Ureter (tissue), 1 donor: Measurements from ENCODE around the gene GAST. TPM values are rescaled to one million over a fixed set of nuclear protein-coding genes. Genes with fewer than 3 reads are reported as not detected.

ENCODE experiments used
- DNase-seq: peaks from one replicate; pipeline ENCODE4 v3.0.0-alpha.2; 2020; ENCODE audit warnings: low spot score
- total RNA-seq: library from RNA; stranded (reverse); gene quantifications from one replicate; pipeline ENCODE4 v1.2.4, GENCODE V29; 2023
- donor health status: DM: yes; HTN: yes; CAD: no.

Gene GAST
- total RNA-seq, 1 donor from 2014 or later = not detected

DNA sequence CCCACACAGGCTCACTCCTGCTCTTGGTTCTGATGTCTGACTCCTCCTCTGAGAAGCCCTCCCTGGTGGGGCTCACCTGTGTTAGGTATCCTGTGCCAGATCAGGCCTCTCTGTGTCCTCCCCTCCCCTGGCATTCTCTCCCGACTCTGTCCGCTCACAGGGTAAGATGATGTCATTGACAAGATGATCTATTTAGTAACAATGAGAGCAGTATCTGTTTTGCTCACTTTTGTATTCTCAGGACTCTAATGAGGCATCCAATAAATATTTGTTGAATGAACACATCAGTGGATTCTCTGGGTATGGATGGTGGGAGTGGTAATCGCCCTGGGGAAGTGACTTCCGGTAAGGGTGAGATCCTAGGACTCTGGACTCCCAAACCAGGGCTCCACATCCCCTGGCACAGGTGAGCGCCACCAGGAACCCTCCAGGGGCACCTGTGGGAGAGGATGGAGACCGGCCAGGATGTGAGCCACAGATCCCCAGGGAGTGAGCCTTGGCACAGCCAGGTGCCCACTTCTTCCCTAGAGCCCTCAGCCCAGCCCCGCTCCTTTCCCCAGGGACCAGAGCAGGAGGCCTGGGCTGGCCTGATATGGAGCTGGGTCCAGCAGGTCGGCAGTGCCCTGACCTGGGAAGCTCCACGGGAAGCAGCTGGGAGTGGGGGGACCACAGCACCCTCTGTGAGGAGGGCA is 27.7 kb downstream of the GAST start:
- DNase-seq = no peak

DNA sequence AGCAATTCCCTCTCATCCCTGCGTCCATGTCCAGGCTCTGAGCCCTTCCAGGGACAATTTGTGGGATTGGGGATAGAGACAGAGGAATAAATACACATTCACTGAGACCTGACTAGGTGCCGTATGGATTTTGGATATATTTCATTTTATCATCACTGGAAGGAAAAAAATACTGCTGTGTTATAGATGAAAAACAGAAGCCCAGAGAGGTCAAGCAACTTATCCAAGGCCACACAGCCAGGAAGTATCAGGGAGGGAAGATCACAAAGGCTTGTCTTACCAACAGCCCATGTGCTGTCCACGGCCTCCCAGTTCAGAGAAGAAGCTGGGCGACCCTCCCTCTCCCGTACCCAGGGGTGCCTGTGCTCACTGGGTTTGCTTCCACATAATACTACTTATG is 28.4 kb downstream of the GAST start:
- DNase-seq = no peak

DNA sequence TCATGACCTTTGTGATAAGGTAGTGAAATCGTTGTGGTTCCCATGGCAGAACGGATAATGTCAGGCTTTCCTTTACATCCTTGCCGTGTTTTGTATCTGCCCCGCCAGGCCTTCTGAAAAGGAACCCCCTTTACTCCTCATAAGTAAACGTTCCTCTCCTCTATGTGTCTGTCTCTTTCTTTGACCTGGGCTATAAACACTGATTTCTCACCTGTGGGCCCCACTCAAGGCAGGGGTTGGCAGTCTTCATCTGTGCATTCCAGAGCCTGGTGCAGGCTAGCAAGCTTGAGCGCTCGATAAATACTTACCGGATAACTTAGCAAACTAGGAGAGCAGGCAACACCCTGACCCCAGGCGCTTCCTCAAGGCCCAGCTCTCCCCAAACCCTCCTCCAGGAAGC is 29.6 kb downstream of the GAST start:
- no peak for DNase-seq

DNA sequence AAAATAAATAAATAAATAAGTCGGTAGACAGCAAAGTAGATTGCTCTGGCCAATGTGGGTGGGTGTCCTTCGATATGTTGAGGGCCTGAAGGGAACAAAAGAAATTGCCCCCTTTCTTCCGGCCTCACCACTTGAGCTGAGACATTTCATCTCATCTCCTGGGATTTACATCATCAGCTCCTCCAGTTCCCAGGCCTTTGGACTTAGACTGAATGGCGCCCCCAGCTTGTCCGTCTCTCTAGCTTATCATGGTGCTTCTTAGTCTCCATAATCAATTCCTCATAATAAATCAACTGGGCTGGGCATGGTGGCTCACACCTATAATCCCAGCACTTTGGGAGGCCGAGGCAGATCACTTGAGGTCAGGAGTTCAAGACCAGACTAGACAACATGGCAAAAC is 36.1 kb downstream of the GAST start:
- no peak for DNase-seq

DNA sequence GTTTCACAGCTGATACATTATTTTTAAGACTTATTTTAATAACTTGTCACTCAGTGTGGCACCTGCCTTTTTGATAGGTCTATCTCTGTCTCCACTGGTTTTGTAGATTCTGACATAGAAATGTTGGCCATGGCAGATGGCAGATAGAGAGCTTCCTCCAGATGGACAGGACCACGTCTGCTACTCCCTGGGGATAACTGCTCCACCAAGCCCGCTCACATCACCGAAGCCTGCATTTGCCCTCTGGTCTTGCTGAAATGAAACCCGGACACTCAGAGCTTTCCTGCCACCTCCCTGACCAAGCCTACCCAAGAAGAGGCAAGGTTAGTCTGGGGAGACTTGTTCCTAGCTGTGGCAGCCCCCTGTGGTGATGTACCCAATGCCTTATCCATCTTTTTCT is 38.7 kb downstream of the GAST start:
- no peak for DNase-seq

DNA sequence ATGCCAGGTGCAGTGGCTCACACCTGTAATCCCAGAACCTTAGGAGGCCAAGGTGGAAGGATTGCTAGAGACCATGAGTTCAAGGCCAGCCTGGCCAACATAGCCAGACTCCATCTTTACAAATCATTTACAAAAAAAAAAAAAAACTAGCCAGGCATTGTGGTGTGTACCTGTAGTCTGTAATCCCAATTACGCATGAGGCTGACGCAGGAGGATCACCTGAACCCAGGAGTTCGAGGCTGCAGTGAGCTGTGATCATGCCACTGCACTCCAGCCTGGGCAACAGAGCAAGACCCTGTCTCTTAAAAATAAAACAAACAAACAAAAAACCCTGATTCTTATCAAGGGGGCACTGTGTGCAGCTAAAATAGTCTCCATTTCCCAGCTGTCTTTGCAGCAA is 39.2 kb downstream of the GAST start:
- DNase-seq = no peak

DNA sequence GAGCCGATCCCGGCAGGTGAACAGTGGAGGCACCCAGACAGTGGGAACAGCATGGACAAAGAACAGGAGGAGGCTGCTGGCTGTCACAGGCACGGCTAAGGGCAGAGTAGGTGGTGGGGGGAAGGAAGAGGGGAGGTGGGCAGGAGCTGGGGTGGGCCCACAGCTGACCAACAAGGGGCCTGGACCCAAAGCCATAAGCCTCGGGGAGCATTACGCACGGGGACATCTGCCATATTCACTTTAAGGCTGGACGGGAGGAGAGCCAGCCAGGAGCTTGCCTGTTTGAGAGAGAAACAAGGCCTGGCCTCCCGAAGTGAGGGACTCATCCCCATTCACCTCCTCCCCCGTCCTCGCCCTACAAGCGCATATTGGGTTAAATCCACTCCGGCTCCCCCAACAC is 41.9 kb downstream of the GAST start:
- no peak for DNase-seq

DNA sequence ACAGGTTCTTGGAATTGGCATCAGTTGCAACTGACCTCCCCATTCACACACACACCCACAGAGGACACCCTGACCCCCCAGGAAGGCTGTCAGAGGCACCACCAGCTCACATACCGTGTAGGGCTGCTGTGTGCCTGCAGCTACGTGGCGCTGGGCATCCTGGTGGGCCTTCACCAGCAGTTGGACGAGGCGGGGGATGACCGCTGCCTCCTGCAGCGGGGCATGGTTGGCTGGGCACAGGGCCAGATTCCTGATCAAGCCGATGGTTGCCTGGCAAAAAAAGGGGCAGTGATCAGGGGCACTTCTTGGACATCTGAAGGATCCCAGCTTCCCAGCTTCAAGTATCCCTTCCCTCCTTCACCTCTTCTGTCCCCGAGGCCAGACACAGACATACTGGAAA is 46.5 kb downstream of the GAST start:
- DNase-seq = no peak

DNA sequence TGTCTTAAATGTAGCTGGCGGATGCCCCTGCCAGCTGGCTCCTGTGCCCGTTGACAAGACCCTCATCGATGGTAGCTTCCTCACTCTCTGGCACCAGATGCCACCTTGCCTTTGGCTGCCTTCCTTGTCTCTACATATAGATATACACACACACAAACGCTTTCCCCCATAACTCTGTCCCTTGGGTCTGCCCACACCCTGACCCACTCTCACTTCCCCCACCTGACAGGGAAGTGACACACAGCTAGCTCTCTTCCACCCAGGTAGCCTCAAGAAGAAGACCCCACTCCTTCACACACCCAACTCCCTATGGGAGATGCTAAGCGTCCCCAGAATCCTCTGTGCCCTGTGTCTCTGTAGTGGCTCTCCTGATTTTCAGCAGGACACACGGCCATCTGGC is 48.7 kb downstream of the GAST start:
- DNase-seq = no peak

DNA sequence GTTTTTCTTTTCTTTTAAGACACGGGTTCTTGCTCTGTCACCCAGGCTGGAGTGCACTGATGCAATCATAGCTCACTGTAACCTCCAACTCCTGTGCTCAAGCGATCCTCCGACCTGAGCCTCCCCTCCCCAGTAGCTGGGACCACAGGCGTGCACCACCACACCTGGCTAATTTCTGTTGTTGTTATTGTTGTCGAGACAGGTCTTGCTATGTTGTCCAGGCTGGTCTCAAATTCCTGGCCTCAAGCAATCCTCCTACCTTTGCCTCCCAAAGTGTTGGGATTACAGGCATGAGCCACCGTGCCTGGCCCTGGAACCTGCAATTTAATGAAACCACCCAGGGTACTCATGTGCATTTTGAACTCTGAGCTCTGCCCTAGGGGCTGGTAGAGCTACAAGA is 50.3 kb downstream of the GAST start:
- DNase-seq = no peak

DNA sequence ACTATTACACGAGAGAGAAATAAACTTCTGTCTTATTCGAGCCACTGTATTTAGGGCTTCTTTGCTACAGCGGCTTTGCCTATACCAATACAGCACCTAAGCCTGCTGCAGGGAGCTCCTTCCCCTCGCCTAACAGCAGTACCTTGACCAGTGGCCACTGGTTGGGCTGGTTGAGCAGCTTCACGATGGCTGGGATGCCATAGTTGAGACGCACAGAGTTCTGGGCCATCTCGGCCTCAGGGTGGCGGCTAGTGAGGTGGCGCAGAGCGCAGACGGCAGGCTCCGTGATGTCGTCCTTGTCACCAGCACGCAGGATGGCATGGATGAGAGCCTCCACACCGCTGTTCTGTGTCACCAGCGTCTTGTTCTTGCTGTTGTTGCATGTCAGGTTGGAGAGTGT is 50.7 kb downstream of the GAST start:
- DNase-seq = no peak

DNA sequence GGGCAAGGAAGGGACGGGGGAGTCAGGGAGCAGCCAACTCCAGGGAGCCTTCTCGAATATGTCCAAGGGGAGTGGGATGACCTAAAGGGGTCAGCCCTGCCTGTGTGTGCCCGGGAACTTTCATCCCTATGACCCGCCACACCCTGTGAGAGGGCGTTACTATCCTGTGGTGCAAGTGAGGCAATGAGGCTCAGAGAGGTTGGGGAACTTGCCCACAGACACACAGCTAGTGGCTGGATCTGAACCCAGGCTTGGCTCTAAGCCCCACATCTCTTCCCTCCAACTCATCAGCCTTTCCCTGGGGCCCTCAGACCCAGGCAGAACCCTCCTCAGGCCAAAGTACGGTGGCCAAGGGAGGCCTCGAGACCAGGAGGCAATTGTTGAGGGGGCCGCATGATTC is 51.2 kb downstream of the GAST start:
- DNase-seq = no peak

Other genes starting within 250 kb of the GAST start
- not detected for gene KRT32, start 244.9 kb upstream of the GAST start, total RNA-seq
- gene KRT35, start 231.2 kb upstream of the GAST start, total RNA-seq = not detected
- not detected for gene KRT36, start 222.4 kb upstream of the GAST start, total RNA-seq
- gene KRT13, start 206.7 kb upstream of the GAST start, total RNA-seq = 2,358 TPM
- 147 TPM for gene KRT15, start 193.4 kb upstream of the GAST start, total RNA-seq
- gene KRT19, start 184.0 kb upstream of the GAST start, total RNA-seq = 2,124 TPM
- not detected for gene KRT9, start 140.3 kb upstream of the GAST start, total RNA-seq
- gene KRT14, start 125.4 kb upstream of the GAST start, total RNA-seq = 0.52 TPM
- 0.73 TPM for gene KRT16, start 99.6 kb upstream of the GAST start, total RNA-seq
- gene KRT17, start 87.8 kb upstream of the GAST start, total RNA-seq = 223 TPM
- 1,012 TPM for gene EIF1, start 23.4 kb upstream of the GAST start, total RNA-seq
- 0.47 TPM for gene HAP1, start 22.3 kb downstream of the GAST start, total RNA-seq
- gene JUP, start 74.4 kb downstream of the GAST start, total RNA-seq = 277 TPM
- gene P3H4, start 99.6 kb downstream of the GAST start, total RNA-seq = 7.8 TPM
- 42.0 TPM for gene FKBP10, start 100.7 kb downstream of the GAST start, total RNA-seq
- 36.3 TPM for gene NT5C3B, start 123.9 kb downstream of the GAST start, total RNA-seq
- 0.44 TPM for gene KLHL10, start 125.5 kb downstream of the GAST start, total RNA-seq
- gene KLHL11, start 153.1 kb downstream of the GAST start, total RNA-seq = 15.6 TPM
- 94.2 TPM for gene ACLY, start 206.6 kb downstream of the GAST start, total RNA-seq
- 0.75 TPM for gene ODAD4, start 218.3 kb downstream of the GAST start, total RNA-seq